Fibroblast of skin of right quadriceps (primary cell): ENCODE measurements around the gene MYOZ3.
A peak's percentile ranks its signal among the peaks of the same experiment; 100 is the strongest.

Experiments used
- DNase-seq: peaks from one replicate; pipeline ENCODE4 v3.0.0-alpha.2; 2013

MYOZ3 gene

GRCh38 chr5:150661086-150661485 is at the start of gene MYOZ3:
Gene MYOZ3, plus strand, starts transcription at chr5:150661251. Its CDS starts 1,691 bp downstream, at chr5:150662942.
- no peak for DNase-seq

GRCh38 chr5:150612405-150612804 is 48.6 kb upstream of the MYOZ3 start:
- no peak for DNase-seq

GRCh38 chr5:150612905-150613670 is 48.0 kb upstream of the MYOZ3 start:
- no peak for DNase-seq

- no peak for DNase-seq
These were observed 46.9 kb upstream of the MYOZ3 start for GRCh38 chr5:150613991-150614660.

- no peak for DNase-seq
These were observed 46.4 kb upstream of the MYOZ3 start for GRCh38 chr5:150614661-150615060.

GRCh38 chr5:150615141-150615699 is 45.8 kb upstream of the MYOZ3 start:
- peak; percentile 42 for DNase-seq

- no peak for DNase-seq
These were observed 45.0 kb upstream of the MYOZ3 start for GRCh38 chr5:150616024-150616470.

- no peak for DNase-seq
These were observed 44.5 kb upstream of the MYOZ3 start for GRCh38 chr5:150616506-150616905.

GRCh38 chr5:150618163-150618562 is 42.9 kb upstream of the MYOZ3 start:
- no peak for DNase-seq

GRCh38 chr5:150618588-150619281 is 42.3 kb upstream of the MYOZ3 start:
- no peak for DNase-seq

- peak; percentile 63 for DNase-seq
These were observed 41.5 kb upstream of the MYOZ3 start for GRCh38 chr5:150619359-150620230.

- no peak for DNase-seq
These were observed 39.8 kb upstream of the MYOZ3 start for GRCh38 chr5:150621301-150621700.

GRCh38 chr5:150622157-150622556 is 38.9 kb upstream of the MYOZ3 start:
- no peak for DNase-seq

GRCh38 chr5:150623152-150623877 is 37.7 kb upstream of the MYOZ3 start:
- no peak for DNase-seq

GRCh38 chr5:150623878-150624216 is 37.2 kb upstream of the MYOZ3 start:
- no peak for DNase-seq

GRCh38 chr5:150624334-150625163 is 36.5 kb upstream of the MYOZ3 start:
- no peak for DNase-seq

- DNase-seq, result no peak
These were observed 35.9 kb upstream of the MYOZ3 start for GRCh38 chr5:150625164-150625535.

GRCh38 chr5:150625831-150626746 is 35.0 kb upstream of the MYOZ3 start:
- DNase-seq, result no peak

GRCh38 chr5:150626853-150627276 is 34.2 kb upstream of the MYOZ3 start:
- no peak for DNase-seq
